DOHH2 (cell line): ENCODE data around the gene SYCP2.

Experiments used
- H3F3A ChIP-seq: fragments of 200-600 bp; sonication (generic), shearing (Covaris generic); 2 replicates; pipeline ENCODE4 v1.6.0; 2016; ENCODE audit warnings: antibody characterized with exemption, mild to moderate bottlenecking; ENCODE audit not compliant: control insufficient read depth, insufficient read depth
- H3K27ac ChIP-seq: fragments of 200-600 bp; sonication (generic); 2 replicates; pipeline ENCODE4 v1.5.1; 2014; ENCODE audit warnings: low read depth, mild to moderate bottlenecking, low read length, moderate library complexity
- H3K27me3 ChIP-seq: fragments of 200-600 bp; sonication (generic); 2 replicates; pipeline ENCODE4 v1.6.1; 2014; ENCODE audit warnings: mild to moderate bottlenecking, low read length, mixed read lengths; ENCODE audit not compliant: control insufficient read depth
- H3K36me3 ChIP-seq: fragments of 200-600 bp; sonication (generic); 2 replicates; pipeline ENCODE4 v1.6.1; 2014; ENCODE audit warnings: mild to moderate bottlenecking, low read length, moderate library complexity, mixed read lengths; ENCODE audit not compliant: control insufficient read depth
- H3K4me1 ChIP-seq: fragments of 200-600 bp; sonication (generic); 2 replicates; pipeline ENCODE4 v1.6.1; 2014; ENCODE audit warnings: mild to moderate bottlenecking, low read length, mixed read lengths; ENCODE audit not compliant: control insufficient read depth
- H3K4me2 ChIP-seq: fragments of 200-600 bp; sonication (generic); 2 replicates; pipeline ENCODE4 v1.6.0; 2014; ENCODE audit warnings: mild to moderate bottlenecking, low read length, moderate library complexity
- H3K4me3 ChIP-seq: fragments of 200-600 bp; sonication (generic); 2 replicates; pipeline ENCODE4 v1.5.1; 2014; ENCODE audit warnings: mild to moderate bottlenecking, low read length, mixed read lengths
- H3K79me2 ChIP-seq: fragments of 200-600 bp; sonication (generic); 2 replicates; pipeline ENCODE4 v1.6.1; 2014; ENCODE audit warnings: mild to moderate bottlenecking, low read length, mixed read lengths; ENCODE audit not compliant: control insufficient read depth
- H3K9me2 ChIP-seq: fragments of 200-600 bp; sonication (generic); replicated peaks from 2 replicates; pipeline ENCODE4 v1.6.1; 2014; ENCODE audit warnings: mild to moderate bottlenecking, low read length, mixed read lengths; ENCODE audit not compliant: control insufficient read depth
- H3K9me3 ChIP-seq: fragments of 200-600 bp; sonication (generic); 2 replicates; pipeline ENCODE4 v1.6.1; 2014; ENCODE audit warnings: antibody characterized with exemption, low read length, mixed read lengths; ENCODE audit not compliant: control insufficient read depth, insufficient read depth
- H4K20me1 ChIP-seq: fragments of 200-600 bp; sonication (generic); 2 replicates; pipeline ENCODE4 v1.6.0; 2014; ENCODE audit warnings: low read depth, mild to moderate bottlenecking, antibody characterized with exemption, low read length, moderate library complexity; ENCODE audit not compliant: control insufficient read depth, insufficient read depth
- EZH2phosphoT487 ChIP-seq: fragments of 200-600 bp; sonication (generic); IDR thresholded peaks from 2 replicates; pipeline ENCODE4 v1.6.1; 2017; ENCODE audit warnings: borderline replicate concordance, mild to moderate bottlenecking, antibody characterized with exemption, low read length, moderate library complexity, mixed read lengths
- TF ChIP-seq, protein P1 (sequence below): fragments of 200-600 bp; sonication (generic); IDR thresholded peaks from one replicate; pipeline ENCODE4 v1.5.1; 2014; ENCODE audit warnings: antibody characterized with exemption, mild to moderate bottlenecking, low read depth, low read length; ENCODE audit not compliant: poor library complexity, severe bottlenecking

SYCP2 gene

GRCh38 chr20:59935457-59936185 is 2.2 kb upstream of the SYCP2 start:
- Histone ChIP-seq H4K20me1 (no peaks in the 10 kb centered on the region), H3K9me2 (no peaks in the 10 kb centered on the region), H3K36me3 (peaks cover 3% of the 10 kb centered on the region; the same call in 1 of the 2 replicates), H3K4me3 (no peak overlapping the region), H3K4me2 (no peak overlapping the region), H3K9me3 (no peaks in the 10 kb centered on the region), H3K27ac (no peak overlapping the region), H3F3A (0 out of 2 replicates have a peak, but pooled peaks cover 6% of the 10 kb centered on the region), H3K79me2 (peaks cover 14% of the 10 kb centered on the region), H3K27me3 (no peaks in the 10 kb centered on the region), H3K4me1 (peaks cover 16% of the 10 kb centered on the region)
- TF ChIP-seq, protein P1, sequence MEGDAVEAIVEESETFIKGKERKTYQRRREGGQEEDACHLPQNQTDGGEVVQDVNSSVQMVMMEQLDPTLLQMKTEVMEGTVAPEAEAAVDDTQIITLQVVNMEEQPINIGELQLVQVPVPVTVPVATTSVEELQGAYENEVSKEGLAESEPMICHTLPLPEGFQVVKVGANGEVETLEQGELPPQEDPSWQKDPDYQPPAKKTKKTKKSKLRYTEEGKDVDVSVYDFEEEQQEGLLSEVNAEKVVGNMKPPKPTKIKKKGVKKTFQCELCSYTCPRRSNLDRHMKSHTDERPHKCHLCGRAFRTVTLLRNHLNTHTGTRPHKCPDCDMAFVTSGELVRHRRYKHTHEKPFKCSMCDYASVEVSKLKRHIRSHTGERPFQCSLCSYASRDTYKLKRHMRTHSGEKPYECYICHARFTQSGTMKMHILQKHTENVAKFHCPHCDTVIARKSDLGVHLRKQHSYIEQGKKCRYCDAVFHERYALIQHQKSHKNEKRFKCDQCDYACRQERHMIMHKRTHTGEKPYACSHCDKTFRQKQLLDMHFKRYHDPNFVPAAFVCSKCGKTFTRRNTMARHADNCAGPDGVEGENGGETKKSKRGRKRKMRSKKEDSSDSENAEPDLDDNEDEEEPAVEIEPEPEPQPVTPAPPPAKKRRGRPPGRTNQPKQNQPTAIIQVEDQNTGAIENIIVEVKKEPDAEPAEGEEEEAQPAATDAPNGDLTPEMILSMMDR, result no peak
- no peak for TF ChIP-seq EZH2phosphoT487

DNA sequence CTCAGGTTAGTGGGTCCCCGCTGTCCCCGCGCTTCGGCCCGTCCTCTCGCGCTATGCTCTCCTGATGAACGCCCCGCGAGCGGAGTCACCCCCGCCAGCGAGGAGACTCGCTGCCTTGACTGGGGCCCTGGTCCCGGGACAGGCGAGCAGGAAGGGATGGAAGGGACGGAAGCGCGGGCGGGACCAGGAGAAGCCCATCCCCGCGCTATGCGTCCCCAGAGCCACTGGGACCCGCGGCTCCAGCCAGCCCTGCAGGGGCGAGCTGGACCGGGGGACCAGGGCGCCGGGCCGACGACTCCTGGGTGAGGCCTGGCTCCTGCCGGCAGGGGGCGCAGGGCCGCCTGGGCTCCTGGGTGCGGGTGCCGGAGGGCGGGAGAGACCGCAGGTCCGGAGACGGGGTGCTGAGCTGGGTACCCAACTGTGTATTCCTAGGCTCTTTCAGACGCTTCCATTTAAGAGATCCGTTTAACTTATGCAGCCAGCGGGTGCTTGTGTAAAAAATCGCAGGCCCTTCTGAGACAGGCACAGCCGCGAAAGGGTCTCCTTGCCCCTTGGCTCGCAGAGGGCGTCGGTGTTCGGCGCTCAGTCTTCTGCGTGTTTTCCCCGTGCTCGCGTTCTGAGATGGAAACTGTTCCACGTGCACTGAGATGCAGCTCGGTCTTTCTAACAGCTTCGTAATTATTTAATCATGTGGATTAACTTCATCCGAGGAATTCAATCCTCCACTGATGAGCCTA is 580 bp upstream of the SYCP2 start:
- Histone ChIP-seq H3K79me2 (peaks cover 4% of the 10 kb centered on the region), H3F3A (0 out of 2 replicates have a peak, but pooled peaks cover 6% of the 10 kb centered on the region), H3K4me2 (no peak overlapping the region), H3K9me2 (no peaks in the 10 kb centered on the region), H3K9me3 (no peaks in the 10 kb centered on the region), H3K4me1 (peaks cover 12% of the 10 kb centered on the region), H3K27ac (no peak overlapping the region), H3K36me3 (no peaks in the 10 kb centered on the region), H3K4me3 (no peak overlapping the region), H4K20me1 (no peaks in the 10 kb centered on the region), H3K27me3 (peaks cover 3% of the 10 kb centered on the region; the same call in 1 of the 2 replicates)
- TF ChIP-seq, protein P1, result peak; percentile 68
- no peak for TF ChIP-seq EZH2phosphoT487

- Histone ChIP-seq H3K27ac (no peak overlapping the region), H3K4me1 (no peaks in the 10 kb centered on the region; the same call in 1 of the 2 replicates), H3K9me3 (no peaks in the 10 kb centered on the region), H3K36me3 (no peaks in the 10 kb centered on the region), H3K4me3 (no peak overlapping the region), H3K27me3 (peaks cover 7% of the 10 kb centered on the region), H3K79me2 (no peaks in the 10 kb centered on the region), H3K4me2 (no peak overlapping the region), H3K9me2 (no peaks in the 10 kb centered on the region), H3F3A (0 out of 2 replicates have a peak, but pooled peaks cover 3% of the 10 kb centered on the region), H4K20me1 (no peaks in the 10 kb centered on the region)
- TF ChIP-seq, protein P1, result no peak
- no peak for TF ChIP-seq EZH2phosphoT487
Observed at GRCh38 chr20:59932616-59933295, 681 bp downstream of the SYCP2 start.
